ENCODE data around the gene TGM1. TPM values are rescaled to one million over a fixed set of nuclear protein-coding genes. Genes with fewer than 3 reads are reported as not detected.
A peak's percentile ranks its signal among the peaks of the same experiment; 100 is the strongest.

Gene TGM1
- total RNA-seq, 2 experiments from 2014 or later = 2.7 to 3.1 TPM

DNA sequence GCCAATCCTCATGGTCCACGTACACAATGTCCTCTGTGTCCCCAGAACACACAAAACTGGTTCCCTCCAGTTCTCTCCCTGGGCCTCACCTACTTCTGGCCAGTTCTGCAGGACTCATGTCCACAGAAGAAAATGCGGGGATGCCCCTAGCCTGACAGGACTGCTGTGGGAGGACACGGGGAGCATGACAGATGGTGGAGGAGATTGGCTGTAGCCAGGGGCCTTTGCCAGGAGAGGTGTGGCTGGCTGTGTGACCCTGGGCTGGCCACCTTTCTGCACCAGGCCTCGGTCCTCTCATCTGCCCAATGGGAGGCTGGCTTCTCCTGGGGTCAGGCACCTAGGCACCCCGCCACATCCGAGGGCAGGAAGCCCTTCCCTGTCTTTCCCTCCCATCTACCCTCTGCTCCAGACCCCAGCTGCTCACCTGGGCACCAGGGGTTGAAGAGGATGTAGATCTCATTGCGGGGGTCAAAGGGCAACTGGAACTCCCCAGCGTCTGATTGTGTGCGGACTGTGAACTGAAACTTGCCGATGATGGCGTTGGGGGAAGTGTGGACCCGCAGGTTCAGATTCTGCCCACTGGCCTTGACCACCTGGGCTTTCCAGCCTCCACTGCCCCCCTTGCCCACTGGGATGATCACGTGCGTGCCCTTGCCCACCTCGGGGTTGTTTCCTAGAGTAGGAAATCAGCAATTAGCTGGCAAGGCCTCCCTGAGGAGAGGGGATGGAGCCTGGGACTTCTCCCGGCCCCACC, 2.8 kb downstream of the TGM1 start:
- CTCF ChIA-PET = no interaction called here
- peaks cover 2% of the 10 kb centered on the region for H3K36me3 Mint-ChIP-seq (ENCODE audit: low read depth)
- H3K4me1 Mint-ChIP-seq (ENCODE audit: low read depth) = no peaks in the 10 kb centered on the region
- H3K4me3 Mint-ChIP-seq = no peak overlapping the region
- DNase-seq (no peak), ATAC-seq (no peak)
- peak overlapping the region; percentile 20 for H3K27ac Mint-ChIP-seq
- no peaks in the 10 kb centered on the region for H3K27me3 Mint-ChIP-seq (ENCODE audit: low read depth)
- H3K9me3 Mint-ChIP-seq (ENCODE audit: insufficient read depth) = no peaks in the 10 kb centered on the region
- POLR2A ChIA-PET = interaction anchor here (0.7 kb wide), 1 partner anchor 17 kb away, joined by 3 read pairs; no protein-coding TSS in a partner anchor

DNA sequence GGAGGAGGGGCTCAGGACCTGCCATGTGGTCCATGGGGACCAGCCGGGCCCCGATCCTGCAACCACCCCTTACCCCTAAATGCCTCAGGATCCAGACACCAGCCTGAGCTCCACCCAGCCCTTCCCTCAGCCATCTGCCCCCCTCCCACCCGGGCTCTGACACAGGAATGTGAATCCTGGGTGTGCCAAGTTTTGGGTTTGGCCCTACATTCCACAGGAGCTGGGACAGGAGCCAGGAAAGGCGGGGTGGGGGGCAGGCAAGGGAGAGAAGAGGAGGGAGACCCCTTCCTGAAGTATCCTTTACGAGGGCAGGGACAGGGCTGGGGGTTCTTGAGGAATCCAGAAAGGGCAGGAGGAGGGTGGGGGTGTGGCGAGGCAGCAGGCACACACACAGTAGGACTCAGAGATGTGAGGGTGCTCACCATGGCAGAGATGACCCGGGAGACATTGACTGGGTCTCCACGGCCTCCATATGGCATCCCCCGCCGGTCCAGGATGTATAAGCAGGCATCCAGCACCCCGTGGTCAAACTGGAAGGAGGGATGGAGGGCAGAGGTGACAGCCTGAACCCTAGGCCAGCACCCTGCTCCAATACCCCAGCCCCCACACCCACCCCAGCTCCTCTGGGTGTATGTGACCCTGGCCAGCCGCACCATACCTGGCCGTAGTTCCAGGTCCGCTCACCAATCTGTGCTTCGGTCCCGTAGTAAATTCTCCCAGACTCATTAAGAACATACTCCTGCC, 3.5 kb downstream of the TGM1 start:
- CTCF ChIA-PET = interaction anchor here (4.2 kb wide), 1 partner anchor 11 kb away, joined by 16 read pairs; the partner anchor contains the start of gene RABGGTA
- no peaks in the 10 kb centered on the region for H3K27me3 Mint-ChIP-seq (ENCODE audit: low read depth)
- DNase-seq (no peak), ATAC-seq (no peak)
- no peaks in the 10 kb centered on the region for H3K9me3 Mint-ChIP-seq (ENCODE audit: insufficient read depth)
- no peak overlapping the region for H3K4me3 Mint-ChIP-seq
- H3K27ac Mint-ChIP-seq = peak overlapping the region; percentile 20
- POLR2A ChIA-PET = interaction anchor here (0.7 to 1.2 kb wide), 2 partner anchors 16 to 40 kb away, joined by 3 read pairs; partner anchors contain the start of genes DHRS1 and NOP9
- H3K36me3 Mint-ChIP-seq (ENCODE audit: low read depth) = peaks cover 4% of the 10 kb centered on the region
- H3K4me1 Mint-ChIP-seq (ENCODE audit: low read depth) = no peaks in the 10 kb centered on the region

DNA sequence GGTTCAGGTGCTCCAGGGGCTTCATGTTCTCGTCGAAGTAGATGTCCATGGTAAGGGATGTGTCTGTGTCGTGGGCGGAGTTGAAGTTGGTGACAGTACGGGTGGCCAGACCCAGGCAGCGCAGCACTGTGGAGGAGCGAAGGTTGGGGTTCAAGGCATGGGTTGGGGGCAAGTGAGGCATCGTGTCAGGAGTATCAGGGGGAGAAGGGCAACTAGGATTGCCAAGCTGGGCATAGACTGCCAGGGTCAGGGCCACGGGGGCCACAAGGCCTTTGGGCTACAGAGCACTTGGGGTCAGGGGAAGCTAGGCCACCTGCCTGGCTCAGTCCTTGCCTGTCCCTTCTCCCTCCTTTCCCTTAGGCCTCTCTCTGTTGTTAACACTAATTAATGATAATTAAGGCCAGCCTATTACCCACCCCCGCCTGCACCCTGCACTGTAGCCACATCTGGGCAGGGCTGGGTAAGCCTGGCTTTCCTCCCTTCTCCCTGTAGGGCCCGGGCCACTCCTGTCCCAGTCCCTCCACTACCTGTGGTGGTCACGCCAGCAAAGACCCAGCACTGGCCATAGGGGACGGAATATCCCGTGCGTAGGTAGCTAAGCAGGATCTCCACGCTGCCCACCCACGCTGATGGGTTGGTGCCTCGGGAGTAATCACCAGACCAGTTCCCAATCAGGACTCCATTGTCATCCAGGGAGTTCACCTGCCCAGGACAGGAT, 4.3 kb downstream of the TGM1 start:
- H3K4me1 Mint-ChIP-seq (ENCODE audit: low read depth) = no peaks in the 10 kb centered on the region
- H3K27me3 Mint-ChIP-seq (ENCODE audit: low read depth) = no peaks in the 10 kb centered on the region
- ChIA-PET CTCF (interaction anchor here (1.9 to 4.2 kb wide), 2 partner anchors 11 to 12 kb away, joined by 5 to 16 read pairs; partner anchors contain the start of gene RABGGTA), POLR2A (interaction anchor here (1.2 to 2.9 kb wide), 2 partner anchors 12 to 41 kb away, joined by 3 to 13 read pairs; partner anchors contain the start of genes DHRS1, NOP9 and RABGGTA)
- H3K27ac Mint-ChIP-seq = no peak overlapping the region
- H3K9me3 Mint-ChIP-seq (ENCODE audit: insufficient read depth) = no peaks in the 10 kb centered on the region
- ATAC-seq (no peak), DNase-seq (no peak)
- no peak overlapping the region for H3K4me3 Mint-ChIP-seq
- H3K36me3 Mint-ChIP-seq (ENCODE audit: low read depth) = peaks cover 6% of the 10 kb centered on the region

DNA sequence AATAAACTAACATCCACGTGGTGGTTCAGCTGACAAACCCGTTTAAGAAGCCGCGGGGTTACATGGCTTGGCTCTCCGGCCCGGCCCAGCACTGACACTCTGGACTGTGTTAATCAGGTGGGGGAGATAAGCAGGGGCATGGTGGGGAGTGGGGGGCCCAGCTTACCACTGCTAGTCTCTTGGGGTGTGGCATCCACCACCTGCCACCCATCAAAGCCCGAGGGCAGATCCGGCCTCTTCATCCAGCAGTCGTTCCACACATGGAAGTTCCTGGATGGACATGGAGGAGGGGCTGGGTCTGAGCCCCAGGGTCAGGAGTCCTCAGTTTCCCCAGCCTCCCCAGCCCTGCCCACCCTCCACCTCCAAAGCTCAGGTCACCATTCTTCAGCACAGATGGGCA, 4.9 kb downstream of the TGM1 start:
- no peaks in the 10 kb centered on the region for H3K27me3 Mint-ChIP-seq (ENCODE audit: low read depth)
- no peak overlapping the region for H3K4me3 Mint-ChIP-seq
- DNase-seq = no peak
- peaks cover 6% of the 10 kb centered on the region for H3K36me3 Mint-ChIP-seq (ENCODE audit: low read depth)
- no peak for ATAC-seq
- H3K4me1 Mint-ChIP-seq (ENCODE audit: low read depth) = no peaks in the 10 kb centered on the region
- POLR2A ChIA-PET = interaction anchor here (1.2 to 2.9 kb wide), 2 partner anchors 13 to 16 kb away, joined by 5 to 13 read pairs; partner anchors contain the start of genes RABGGTA and TINF2
- CTCF ChIA-PET = interaction anchor here (1.9 to 4.2 kb wide), 2 partner anchors 10 to 12 kb away, joined by 5 to 16 read pairs; partner anchors contain the start of gene RABGGTA
- no peaks in the 10 kb centered on the region for H3K9me3 Mint-ChIP-seq (ENCODE audit: insufficient read depth)
- no peak overlapping the region for H3K27ac Mint-ChIP-seq

DNA sequence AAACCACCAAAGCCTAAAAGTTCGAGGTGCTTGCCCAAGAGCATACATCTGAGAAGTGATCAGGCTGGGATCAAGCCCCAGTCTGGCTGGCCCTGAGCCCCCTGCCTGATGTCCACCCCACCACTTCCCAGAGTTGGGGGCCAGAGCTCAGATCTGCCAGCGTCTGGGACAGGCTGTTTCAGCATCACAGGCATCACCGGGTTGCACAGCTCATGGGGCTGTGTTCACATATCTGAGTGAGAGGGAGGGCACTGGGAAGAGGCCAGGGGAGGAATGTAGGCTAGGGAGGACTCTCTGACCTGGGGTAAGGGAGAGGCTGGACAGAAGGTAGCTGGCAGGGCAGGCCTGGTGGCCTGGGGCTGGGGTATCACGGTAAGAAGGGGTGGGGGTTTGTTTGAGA, 6.0 kb downstream of the TGM1 start:
- DNase-seq (no peak), ATAC-seq (no peak)
- Mint-ChIP-seq H3K27ac (no peak overlapping the region), H3K36me3 (ENCODE audit: low read depth) (peaks cover 6% of the 10 kb centered on the region), H3K9me3 (ENCODE audit: insufficient read depth) (no peaks in the 10 kb centered on the region), H3K27me3 (ENCODE audit: low read depth) (no peaks in the 10 kb centered on the region), H3K4me1 (ENCODE audit: low read depth) (no peaks in the 10 kb centered on the region), H3K4me3 (no peak overlapping the region)
- ChIA-PET CTCF (interaction anchor here (0.8 to 4.2 kb wide), 6 partner anchors 9 to 52 kb away, joined by 3 to 16 read pairs (median 4); partner anchors contain the start of genes RABGGTA and TINF2), POLR2A (interaction anchor here (1.2 to 2.9 kb wide), 2 partner anchors 14 to 15 kb away, joined by 5 to 13 read pairs; partner anchors contain the start of genes RABGGTA and TINF2)

DNA sequence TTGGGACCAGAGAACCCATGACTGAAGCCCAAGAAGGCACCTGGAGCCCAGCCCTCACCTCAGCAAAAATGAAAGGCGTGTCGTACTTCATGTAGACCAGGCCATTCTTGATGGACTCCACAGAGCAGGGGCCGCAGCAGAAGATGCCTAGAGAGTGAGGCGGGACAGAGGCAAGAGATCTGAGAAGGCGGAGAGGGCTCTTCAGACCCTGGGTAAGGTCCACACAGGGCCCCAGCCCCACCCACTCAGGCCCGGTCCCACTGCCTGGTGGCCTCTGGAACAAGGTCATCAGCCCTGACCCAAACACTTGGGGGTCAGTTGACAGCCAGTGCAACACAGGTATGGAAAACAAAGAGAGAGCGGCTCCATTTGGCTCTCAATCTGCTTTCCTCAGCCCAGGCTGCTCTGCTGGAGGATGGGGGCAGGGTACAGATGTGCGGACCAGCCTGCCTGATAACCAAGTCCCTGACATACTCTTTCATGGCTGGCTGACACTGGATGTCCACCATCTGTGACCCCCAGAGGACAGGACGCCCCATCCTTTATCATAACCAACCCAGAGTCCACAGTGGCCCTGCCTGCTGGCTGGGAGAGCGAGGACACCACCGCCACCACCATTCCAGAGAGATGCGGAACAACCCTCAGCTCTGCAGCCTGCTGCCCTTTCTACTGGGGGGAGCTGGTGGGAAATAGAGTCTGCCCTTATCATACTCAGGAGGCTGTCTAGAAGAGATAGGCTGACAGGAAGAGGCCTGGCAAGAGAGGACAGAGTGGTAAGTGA, 6.9 kb downstream of the TGM1 start:
- H3K36me3 Mint-ChIP-seq (ENCODE audit: low read depth) = peaks cover 6% of the 10 kb centered on the region
- no peaks in the 10 kb centered on the region for H3K9me3 Mint-ChIP-seq (ENCODE audit: insufficient read depth)
- H3K4me3 Mint-ChIP-seq = no peak overlapping the region
- POLR2A ChIA-PET = interaction anchor here (2.9 kb wide), 1 partner anchor 15 kb away, joined by 13 read pairs; the partner anchor contains the start of gene RABGGTA
- no peak overlapping the region for H3K27ac Mint-ChIP-seq
- no peaks in the 10 kb centered on the region for H3K27me3 Mint-ChIP-seq (ENCODE audit: low read depth)
- DNase-seq = no peak
- H3K4me1 Mint-ChIP-seq (ENCODE audit: low read depth) = peaks cover 6% of the 10 kb centered on the region
- CTCF ChIA-PET = interaction anchor here (0.8 to 4.2 kb wide), 5 partner anchors 9 to 52 kb away, joined by 3 to 16 read pairs (median 4); partner anchors contain the start of genes RABGGTA and TINF2
- no peak for ATAC-seq

DNA sequence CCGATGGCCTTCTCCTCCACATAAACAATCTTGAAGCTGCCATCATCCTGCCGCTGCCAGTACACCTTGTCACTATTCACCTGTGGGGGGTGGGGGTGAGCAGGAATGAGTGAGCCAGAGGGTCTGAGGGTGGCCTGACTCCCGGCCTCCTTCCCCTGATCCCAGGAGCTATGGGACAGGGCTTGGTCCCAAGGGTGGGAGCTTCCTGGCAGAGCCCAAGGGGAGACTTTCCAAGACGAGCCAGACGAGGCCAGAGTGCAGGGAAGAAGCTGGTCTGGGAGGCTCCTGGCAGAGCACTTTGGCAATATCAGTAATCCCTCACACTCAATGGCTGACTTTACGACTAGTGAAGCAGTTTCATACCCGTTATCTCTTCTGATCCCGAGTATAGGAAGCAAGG, 7.5 kb downstream of the TGM1 start:
- Mint-ChIP-seq H3K9me3 (ENCODE audit: insufficient read depth) (no peaks in the 10 kb centered on the region), H3K4me1 (ENCODE audit: low read depth) (peaks cover 13% of the 10 kb centered on the region), H3K27me3 (ENCODE audit: low read depth) (no peaks in the 10 kb centered on the region), H3K4me3 (no peak overlapping the region), H3K36me3 (ENCODE audit: low read depth) (peaks cover 6% of the 10 kb centered on the region), H3K27ac (no peak overlapping the region)
- ChIA-PET POLR2A (interaction anchor here (2.9 kb wide), 1 partner anchor 16 kb away, joined by 13 read pairs; the partner anchor contains the start of gene RABGGTA), CTCF (interaction anchor here (1.5 to 4.2 kb wide), 3 partner anchors 13 to 53 kb away, joined by 7 to 16 read pairs (median 9); partner anchors contain the start of genes CIDEB, RABGGTA and TINF2)
- DNase-seq = no peak
- ATAC-seq = no peak

DNA sequence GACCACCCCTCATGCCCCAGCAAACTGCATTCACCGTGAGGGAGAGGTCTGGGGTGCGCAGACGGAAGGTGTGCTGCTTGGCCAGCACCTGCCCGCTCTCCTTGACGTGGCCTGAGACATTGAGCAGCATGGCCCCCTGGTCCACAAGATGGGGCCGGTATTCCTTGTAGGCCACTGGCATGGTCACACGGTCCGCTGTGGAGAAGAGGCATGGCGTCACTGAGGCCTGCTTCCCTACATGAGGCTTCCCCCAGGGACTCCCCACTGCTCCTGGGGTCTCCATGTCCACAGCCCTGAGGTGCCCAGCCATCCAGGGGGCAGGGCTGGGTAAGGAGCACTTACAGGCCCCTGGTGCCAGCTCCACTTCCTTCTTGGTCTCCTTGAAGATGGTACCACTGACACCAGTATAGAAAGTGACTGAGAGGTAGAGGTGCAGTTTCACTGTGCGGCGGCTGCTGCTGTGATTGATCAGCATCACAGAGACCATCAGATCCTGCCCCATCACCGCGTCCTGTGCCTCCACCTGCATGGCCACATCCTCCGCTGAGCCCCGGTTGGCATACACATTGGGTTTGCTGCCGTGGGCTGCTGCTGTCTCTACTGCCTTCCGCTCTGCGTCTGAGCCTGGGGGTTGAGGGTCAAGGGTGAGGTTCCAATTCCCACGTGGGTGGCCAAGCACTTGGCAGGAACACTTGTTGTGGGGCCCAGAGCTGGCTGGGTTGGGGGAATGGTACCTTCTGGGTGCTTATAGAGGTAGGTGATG, 8.2 kb downstream of the TGM1 start:
- POLR2A ChIA-PET = interaction anchor here (5.0 kb wide), 1 partner anchor 12 kb away, joined by 20 read pairs; the partner anchor contains the start of gene TINF2
- H3K36me3 Mint-ChIP-seq (ENCODE audit: low read depth) = peaks cover 7% of the 10 kb centered on the region
- CTCF ChIA-PET = interaction anchor here (1.5 to 4.2 kb wide), 3 partner anchors 12 to 53 kb away, joined by 7 to 16 read pairs (median 9); partner anchors contain the start of genes CIDEB, RABGGTA and TINF2

DNA sequence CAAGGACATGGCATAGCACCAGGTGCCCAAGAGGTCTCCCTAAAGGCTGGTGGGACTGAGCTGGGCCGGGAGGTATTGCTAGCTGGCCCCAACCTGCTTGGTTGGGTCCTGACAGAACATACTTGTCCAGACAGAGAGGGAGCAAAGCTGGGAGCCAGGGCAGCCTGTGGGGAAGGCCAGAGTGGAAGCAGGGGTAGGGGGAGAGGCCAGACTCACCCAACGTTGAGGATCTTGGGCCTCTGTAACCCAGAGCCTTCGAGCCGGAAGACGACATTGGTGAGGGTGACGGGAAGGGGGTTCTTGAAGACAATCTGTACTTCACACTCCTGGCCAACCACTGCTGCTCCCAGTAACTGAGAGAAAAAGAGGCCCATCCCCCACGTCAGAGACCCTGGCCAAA, 9.0 kb downstream of the TGM1 start:
- DNase-seq (no peak), ATAC-seq (no peak)
- Mint-ChIP-seq H3K9me3 (ENCODE audit: insufficient read depth) (no peaks in the 10 kb centered on the region), H3K27ac (peak overlapping the region; percentile 36), H3K27me3 (ENCODE audit: low read depth) (no peaks in the 10 kb centered on the region), H3K4me3 (no peak overlapping the region), H3K36me3 (ENCODE audit: low read depth) (peaks cover 10% of the 10 kb centered on the region), H3K4me1 (ENCODE audit: low read depth) (peaks cover 28% of the 10 kb centered on the region)
- CTCF ChIA-PET = interaction anchor here (3.9 to 21.9 kb wide), 2 partner anchors 12 to 48 kb away, joined by 28 to 801 read pairs; partner anchors contain the start of genes CIDEB, DHRS1, LTB4R and LTB4R2
- POLR2A ChIA-PET = interaction anchor here (2.4 to 5.0 kb wide), 2 partner anchors 11 to 17 kb away, joined by 7 to 20 read pairs; partner anchors contain the start of genes RABGGTA and TINF2

More for the DNA sequence above, 8.2 kb downstream of the TGM1 start:
- Mint-ChIP-seq H3K9me3 (ENCODE audit: insufficient read depth) (no peaks in the 10 kb centered on the region), H3K27me3 (ENCODE audit: low read depth) (no peaks in the 10 kb centered on the region), H3K4me1 (ENCODE audit: low read depth) (peaks cover 19% of the 10 kb centered on the region), H3K27ac (no peak overlapping the region), H3K4me3 (no peak overlapping the region)
- no peak for DNase-seq
- no peak for ATAC-seq
